Effector CD8-positive, alpha-beta T cell (primary cell): Measurements from ENCODE around the gene MAP2K2.

Experiments used
- DNase-seq: peaks from one replicate; lab custom pipeline; 2025; lab: John Stamatoyannopoulos, UW

MAP2K2 gene

DNA sequence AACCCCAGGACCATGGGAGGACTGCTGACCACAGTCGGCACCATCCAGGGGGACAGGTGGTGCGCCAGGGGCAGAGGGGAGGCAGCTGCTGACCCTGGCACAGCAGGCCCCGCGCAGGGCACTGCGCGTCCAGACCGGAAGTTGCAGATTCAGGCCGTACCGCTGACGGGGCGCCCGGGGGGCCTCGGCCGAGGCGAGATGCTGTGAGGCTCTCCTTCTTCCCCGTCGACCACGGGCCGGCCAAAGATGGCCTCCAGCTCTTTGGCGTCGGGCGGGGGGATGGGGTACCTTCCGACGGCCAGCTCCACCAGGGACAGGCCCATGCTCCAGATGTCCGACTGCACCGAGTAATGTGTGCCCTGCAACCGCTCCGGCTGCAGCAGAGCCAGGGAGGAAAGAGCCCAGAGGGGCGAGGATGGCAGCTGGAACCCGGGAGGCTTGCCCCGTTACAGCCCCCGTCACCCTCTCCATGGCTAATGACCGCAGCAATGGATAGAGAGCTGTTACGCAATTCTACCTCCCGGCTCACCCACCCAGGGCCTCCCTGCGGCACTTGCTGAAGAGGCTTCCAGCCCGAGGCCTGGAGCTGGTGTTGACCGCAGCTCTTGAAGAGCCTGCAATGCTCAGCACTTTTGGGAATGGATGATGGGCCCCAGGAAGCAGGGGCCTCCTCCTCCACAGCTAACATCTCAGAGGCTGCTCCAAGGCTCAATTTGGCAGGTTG, 24.7 kb downstream of the MAP2K2 start:
- no peak for DNase-seq

DNA sequence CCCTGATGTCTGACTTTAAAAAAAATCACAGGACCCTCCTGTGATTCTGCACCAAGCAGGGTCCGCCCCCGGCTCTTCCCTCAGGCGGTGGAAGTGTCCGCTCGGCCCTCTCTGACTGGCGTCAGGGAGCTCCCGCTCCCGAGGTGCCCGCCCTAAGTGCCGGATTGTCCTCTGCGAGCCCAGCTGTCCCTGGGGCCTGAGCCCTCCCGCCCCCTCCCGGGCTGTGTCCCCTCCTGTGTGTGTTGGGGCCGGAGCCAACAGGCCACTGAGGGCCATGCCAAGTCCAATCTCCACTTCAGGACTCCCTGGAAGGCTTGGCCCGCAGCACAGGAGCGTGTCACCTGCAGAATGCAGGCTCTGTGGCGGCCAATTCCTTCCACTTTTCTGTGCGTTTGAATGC, 25.4 kb downstream of the MAP2K2 start:
- no peak for DNase-seq

DNA sequence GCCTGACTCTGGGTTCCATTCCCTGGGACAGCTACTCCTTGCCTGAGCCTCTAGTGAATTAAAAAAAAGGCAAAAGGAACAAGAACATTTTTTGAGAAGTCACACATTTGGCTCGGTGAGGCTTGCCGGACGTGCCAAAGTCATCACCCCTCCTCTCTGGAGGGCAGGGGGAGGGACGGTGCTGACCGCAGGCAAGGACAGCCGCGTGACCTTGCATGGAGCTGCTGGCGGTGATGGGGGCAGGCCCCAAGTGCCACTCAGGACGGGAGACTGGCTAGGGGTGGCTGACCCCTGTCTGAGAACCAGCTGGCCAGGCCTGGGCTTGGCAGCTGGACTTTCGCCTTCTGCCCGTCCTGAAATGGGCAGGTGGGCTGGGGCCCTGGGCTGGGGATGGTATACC, 26.4 kb downstream of the MAP2K2 start:
- DNase-seq = no peak

DNA sequence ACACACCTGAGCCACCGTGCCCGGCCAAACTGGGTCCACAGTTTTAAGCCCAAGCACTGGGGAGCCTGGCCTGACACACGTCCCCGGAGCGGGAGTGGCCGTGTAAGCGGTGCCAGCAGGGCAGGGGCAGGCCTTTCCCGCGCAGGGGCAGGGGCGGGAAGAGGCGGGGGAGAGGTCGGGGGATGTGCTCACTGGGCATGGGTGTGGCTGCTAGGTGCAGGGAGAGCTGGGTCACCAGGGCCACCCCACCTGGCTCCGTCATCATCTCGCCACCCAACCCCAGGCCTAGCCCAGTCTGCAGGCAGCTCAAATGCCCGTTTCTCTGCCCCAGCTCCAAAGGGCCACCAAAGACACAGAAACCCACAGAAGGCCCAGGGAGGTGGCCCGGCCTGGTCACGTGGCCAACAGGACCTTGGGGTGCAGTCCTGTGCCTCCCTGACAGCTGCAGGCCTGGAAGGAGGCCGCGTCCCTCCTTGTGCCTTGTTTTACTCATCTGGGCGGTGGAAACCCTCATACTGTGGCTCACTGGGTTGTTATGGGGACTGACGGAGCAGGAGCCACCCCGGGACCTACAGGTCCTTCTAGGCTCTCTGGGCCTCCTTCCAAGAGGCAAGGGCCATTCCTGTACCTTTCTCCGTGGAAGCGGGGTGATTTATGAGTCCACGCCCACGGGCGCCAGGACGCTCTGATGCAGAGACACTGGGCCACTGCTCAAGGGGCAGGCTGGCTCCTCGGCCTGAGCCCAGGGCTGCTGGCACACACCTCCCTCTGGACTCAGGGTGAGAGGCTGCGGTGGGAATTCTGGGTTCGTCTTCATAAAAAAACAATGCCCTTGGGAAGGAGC, 27.7 kb downstream of the MAP2K2 start:
- no peak for DNase-seq

DNA sequence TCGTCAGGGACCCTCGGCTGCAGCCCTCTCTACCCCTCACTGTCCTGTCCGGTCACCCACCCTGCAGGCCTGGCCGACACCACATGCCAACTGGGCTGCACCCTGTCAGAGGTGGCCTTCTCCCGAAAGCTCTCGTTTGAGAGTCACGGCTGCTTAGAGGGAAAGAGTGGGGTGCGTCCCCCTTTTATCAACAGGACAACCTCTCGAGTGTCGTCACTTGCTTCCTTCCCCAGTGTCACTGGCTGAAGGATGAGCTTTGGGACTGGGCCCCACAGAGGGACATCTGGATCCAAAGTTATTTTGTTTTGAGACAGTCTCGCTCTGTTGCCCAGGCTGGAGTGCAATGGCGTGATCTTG, 28.5 kb downstream of the MAP2K2 start:
- DNase-seq = no peak

DNA sequence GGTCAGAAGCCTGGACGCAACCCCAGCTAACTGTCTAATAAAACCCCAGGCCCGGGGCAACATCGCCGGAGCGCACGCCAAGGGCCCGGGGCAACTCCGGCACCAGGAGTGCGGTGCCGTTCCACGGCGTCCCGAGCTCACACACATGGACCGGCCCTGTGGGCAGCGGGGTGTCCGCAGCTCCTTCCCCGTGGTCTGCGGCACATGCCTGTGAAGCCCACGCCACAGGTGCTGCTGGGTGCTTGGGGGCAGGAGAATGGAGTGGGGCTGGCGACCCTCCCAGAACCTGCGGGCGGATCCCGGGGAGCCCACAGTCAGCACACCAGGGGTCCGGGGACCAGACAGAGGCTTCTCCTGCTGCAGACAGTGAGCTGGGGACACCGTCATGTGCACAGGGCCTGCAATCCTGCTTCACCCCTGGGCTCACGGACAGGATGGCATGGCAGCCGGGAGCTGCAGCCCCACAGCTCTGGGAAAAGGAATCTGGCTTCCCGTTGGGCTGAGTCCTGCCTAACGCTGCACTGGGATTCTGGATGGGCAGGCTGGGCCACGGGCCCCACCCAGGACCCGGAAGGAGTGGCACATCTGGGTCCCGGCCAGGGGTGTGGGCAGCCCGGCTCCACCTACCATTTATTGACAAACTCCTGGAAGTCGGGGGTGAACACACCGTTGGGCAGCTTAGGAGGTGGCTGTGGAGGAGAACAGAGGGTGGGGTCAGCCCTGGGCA, 29.0 kb downstream of the MAP2K2 start:
- DNase-seq = no peak

DNA sequence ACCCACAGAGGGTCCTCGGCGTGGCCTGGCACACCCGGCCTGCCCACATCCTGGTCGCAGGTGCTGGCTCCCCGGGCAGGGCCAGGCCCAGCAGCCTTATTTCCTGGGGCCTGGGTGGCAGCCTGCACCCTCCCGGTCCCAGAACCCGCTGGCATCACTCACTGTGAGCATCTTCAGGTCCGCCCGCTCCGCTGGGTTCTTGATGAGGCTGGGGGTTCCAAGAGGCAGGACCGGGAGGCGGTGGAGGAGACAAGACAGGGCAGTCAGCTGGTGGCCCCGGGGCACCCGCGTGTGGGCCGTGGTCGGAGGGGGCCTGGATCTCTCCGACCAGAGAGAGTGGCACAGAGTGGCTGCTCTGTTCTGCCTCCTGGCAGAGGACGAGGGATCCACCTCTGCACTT, 29.6 kb downstream of the MAP2K2 start:
- DNase-seq = no peak

DNA sequence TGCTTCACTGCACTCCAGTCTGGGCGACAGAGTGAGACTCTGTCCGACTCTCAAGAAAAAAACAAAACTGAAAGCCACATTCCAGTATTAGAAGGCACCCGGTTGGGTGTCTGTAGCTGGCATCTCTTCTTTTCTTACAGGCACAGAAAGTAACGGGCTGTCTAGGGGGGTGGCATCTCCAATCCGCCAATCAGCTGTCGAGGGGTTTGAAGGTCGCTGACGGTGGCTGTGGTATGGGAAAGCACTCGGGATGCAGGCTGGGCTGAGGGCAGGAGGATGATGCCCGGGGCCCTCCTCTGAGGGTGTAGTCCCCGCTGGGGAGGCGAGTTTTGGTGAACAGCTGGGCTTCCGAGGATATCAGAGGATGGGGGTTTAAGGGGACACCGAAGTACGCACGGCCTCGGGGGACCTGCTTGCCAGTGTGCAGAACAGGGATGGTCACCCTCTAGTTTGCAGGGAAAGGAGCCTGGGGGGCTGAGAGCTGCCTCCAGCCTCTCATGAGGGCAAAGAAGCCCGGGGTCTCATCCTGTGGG, 30.2 kb downstream of the MAP2K2 start:
- DNase-seq = no peak

DNA sequence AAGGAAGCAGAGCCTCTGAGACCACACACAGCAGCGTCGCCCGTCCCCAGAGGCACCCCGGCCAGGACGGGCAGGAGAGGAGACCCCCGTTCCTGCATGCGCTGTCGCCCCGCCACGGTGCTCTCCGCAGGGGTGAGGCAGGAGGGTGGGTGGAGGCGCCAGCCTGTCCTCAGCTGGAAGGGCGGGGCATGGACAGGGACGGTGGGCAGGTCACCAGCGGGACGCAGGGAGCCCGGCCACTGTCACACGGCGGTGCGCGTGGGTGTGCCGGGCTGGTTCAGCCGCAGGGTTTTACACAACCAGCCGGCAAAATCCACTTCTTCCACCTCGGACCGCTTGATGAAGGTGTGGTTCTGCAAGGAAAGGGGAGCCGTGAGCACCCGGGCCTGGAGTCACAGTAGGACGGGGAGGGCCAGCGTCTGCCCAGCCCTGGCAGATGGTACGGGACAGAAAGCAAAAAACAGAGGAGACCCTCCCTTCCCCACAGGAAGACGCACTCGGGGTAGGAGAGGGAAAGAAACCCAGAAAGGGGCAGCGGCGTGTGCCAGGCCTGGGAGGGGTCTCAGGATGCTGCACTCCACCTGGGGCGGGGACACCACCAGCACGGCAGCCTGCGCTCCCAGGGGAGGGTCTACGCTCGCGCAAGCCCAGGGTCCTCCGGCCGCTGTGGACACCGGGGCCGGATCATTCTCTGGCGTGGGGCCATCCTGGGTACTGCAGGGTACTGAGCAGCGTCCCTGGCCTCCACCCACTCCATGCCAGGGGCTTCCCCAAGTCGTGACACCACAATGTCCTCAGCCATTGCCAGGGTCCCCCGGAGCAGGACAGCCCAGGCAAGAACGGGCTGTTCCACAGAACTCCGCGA, 33.3 kb downstream of the MAP2K2 start:
- DNase-seq = no peak

DNA sequence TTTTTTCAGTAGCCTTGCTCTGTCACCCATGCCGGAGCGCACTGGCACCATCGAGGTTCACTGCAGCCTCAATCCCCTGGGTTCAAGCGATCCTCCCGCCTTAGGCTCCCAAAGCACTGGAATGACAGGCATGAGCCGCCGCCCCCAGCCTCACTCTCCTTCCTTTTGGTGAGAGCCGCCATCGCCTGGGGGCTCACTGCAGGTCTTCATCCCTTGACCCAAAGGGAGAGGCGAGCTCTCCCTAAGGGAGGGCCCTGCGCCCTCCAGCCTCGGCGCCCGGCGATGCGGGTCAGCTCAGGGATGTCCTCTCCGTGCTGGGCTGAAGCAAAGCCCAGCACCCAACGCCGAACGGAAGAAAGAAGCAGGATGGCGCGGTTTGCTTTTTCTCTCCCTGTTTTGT, 34.0 kb downstream of the MAP2K2 start:
- no peak for DNase-seq

DNA sequence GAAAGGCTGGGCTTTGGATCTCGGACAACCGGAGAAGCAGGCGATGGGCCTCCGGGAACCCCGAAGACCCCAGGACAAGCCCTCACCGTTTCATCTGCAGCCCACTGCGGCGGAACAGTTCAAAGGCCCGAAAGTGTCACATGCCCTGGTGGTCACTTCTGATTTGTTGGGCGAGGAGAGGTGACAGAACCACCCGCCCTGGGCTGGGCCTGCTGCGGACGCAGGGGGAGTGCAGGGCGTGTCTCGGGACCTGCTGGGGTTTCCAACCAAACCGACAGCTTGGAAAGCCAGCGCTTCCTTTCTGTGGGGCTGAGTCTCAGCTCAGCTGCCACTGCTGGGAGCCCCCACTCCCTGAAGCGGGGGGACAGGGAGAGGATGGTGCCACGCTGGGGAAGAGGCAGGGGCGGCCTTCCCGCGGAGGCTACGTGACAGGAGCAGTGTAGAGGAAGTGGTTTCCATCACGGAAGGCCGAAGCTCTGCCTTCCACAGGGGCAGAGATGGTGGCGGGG, 34.5 kb downstream of the MAP2K2 start:
- no peak for DNase-seq

DNA sequence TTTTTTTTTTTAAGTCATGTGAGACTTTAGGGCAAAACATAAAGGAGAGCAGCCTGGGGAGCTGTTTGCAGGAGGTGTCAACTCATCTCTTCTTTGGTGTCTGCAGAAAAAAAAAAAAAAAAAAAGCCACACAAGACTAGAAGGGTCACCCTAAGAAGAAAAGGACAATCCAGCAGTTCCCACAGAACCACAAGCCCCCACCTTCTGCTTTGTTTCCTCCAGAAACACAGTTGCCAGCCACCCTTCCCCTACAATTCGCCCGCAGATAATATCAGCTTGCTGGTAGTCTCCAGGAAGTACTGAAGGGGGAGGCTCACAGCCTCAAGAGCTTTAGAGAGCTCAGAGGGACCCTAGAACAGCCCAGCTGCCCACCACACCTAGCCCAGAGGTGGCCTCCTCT, 34.9 kb downstream of the MAP2K2 start:
- DNase-seq = no peak

DNA sequence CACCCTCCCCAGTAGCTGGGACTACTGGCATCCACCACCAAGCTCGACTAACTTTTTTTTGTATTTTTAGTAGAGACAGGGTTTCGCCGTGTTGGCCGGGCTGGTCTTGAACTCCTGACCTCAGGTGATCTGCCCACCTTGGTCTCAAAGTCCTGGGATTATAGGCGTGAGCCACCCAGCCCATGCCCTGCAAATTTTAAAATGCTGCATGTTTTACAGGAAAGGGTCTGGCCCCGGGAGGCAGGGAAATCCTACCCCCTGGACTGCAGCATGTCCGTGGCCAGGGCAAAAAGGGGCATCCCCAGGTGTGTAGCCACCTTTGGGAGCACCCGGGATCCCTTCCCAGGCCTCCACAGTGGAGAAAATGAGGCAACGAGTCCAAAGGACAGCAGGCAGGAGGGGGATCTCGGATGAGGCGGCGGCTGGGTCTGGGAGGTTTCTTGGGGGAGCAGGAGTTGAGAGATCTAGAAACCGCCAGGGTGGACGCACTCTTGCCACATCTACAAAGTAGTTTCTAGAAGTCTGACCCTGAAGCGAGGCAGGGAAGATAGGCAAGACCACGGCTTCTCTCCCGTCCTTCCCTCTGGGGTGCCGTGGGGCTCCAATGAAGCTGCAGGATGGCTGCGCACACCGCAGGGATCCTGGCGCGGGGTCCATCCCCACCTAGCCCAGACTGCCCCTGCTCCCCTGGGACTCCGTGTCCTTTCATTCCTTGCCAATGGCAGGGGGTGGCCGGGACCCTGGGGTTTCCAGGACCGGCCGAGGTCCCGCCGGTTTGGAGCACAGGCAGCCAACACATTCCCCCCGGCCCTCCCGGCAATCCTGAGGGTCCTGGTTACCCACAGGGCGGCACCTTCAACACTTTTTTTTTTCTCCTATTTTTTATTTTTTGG, 35.9 kb downstream of the MAP2K2 start:
- no peak for DNase-seq

DNA sequence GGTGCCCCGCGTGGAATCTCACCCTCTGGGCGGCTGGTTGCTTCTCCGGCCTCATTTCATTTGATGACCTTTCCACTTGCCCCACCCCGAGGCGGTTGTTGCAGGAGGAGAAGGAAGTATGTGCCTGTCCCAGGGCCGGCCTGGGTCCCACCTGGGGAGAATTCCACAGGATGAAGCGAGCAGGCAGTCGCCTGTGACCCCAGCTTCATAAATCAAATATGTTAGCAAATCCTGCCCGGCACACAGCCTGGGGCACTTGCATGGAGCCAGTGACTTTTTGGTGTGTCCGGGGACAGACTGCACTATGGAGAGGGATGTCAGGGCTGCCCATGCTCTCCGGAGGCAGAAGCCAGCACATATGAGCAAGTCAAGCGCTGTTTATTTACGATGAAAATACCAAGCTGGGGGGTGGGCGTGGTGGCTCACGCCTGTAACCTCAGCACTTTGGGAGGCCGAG, 37.5 kb downstream of the MAP2K2 start:
- DNase-seq = no peak

DNA sequence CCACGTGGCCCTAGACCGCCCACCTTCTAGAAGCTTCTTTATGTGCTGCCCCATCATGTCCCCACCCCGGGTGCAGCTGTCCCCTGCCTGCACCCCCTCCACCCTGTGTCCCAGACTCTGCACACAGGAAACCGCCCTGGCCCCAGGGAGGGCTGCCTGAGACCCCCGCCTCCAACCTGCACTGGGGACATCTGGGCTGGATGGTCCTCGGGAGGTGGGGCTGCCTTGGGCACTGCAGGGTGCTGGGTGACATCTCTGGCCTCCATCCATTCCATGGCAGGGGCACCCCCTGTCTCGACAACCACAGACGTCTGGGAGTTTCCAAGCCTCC, 39.4 kb downstream of the MAP2K2 start:
- DNase-seq = no peak

DNA sequence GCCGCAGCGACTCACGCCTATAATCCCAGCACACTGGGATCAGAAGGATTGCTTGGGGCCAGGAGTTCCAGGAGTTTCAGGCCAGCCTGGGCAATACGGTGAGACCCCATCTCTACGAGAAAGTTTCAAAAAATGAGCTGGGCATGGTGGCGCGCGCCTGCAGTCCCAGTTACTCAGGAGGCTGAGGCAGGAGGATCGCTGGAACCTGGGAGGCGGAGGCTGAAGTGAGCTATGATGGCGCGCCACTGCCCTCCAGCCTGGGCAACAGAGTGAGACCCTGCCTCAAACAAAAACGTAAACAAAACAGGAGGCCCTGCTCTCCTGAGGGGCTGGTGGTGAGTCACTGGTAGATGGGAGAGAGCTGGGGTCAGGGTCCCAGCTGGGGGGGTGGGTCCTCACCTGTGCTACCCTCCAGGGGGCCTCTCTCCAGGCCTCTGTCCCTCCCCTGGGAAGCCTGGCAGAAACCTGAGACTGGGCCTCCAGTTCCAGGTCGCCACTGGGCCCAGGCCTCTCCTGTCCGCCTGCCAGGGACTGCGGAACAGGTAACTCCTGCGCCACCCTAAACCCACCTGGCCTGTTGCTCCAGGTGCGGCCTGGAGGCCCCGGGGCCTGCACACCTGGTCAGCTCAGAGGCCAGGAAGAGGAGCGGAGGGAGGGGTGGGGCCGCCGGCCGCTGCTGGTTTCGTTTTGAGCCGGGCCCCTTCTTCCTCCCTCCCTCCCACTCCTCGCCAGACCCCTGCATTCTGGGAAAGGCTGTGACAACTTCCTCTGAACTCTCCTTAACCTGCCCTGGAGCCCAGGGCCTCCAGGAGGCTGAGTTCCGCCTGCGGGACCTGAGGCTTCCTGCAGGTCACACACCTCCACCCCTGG, 40.0 kb downstream of the MAP2K2 start:
- DNase-seq = no peak

DNA sequence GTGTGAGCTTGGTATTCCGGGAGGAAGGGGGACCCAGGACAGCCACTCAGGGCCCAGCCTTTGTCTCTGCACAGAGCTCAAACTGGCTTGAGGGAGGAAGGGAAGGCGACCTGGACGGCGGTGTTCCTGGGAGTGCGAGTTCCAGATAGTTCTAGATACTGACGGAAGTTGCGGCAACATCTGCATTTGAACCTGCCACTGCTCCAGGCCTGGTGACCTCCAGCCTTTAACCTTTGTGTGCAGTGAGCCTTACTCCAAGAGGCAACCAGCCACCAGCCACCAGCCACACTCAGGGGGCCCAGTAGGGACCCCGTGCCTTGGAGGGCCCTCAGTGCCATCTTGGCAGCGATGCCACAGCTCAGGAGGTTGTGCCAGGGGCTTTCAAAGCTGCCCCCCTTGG, 41.8 kb downstream of the MAP2K2 start:
- DNase-seq = no peak

DNA sequence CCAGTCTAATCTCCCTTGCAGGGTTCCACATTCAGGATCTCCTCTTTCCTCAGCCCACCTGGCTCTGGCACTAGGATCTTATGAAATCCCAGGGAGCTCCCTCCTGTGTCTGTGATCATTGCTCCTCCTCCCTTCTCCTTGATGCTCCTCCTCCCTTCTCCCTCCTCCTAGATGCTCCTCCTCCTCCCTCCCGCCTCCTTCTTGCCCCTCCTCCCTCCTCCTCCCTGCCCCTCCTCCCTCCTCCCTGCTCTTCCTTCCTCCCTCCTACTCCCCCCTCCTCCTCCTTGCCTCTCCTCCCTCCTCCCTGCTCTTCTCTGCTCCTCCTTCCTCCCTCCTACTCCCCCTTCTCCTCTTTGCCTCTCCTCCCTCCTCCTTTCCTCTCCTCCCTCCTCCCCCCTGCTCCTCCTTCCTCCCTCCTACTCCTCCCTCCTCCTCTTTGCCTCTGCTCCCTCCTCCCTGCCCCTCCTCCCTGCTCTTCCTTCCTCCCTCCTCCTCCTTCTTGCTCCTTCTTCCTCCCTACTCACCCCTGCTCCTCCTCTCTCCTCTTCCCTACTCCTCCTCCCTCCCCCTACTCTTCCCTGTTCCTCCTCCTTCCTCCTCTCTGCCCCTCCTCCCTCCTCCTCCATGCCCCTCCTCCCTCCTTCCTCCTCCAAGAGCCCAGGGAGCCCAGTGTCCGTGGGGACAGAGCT, 42.3 kb downstream of the MAP2K2 start:
- no peak for DNase-seq

DNA sequence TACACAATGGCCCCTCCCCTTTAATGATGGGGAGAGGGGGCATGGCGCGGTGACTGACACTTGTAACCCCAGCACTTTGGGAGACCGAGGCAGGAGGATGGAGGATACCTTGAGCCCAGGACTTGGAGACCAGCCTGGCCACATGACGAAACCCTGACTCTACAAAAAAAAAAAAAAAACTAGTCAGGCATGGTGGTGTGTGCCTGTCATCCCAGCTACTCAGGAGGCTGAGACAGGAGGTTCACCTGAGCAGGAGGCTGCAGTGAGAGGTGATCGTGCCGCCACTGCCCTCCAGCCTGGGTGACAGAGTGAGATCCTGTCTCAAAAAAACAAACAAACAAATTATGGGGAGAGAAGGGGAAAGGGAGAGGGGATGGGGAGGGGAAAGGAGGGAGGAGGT, 43.4 kb downstream of the MAP2K2 start:
- no peak for DNase-seq
